SK-N-SH treated with all-trans-retinoic acid at 6 μM for 48 hours (cell line): Measurements from ENCODE around the gene PTPRN2.

Experiments used
- ATAC-seq: fragments of 200-7000 bp; cut with Tn5 transposase; 3 replicates; pipeline ENCODE4 v1.9.1; 2020; ENCODE audit warnings: mild to moderate bottlenecking, moderate library complexity
- ARNTL ChIP-seq: fragments of 450-650 bp; formaldehyde crosslinking; IDR thresholded peaks from 2 replicates; pipeline ENCODE4 v1.5.0; 2020; ENCODE audit warnings: low read depth, mild to moderate bottlenecking, moderate library complexity, borderline replicate concordance
- CSDC2 ChIP-seq: fragments of 250-450 bp; sonication (Bioruptor Pico); IDR thresholded peaks from 2 replicates; pipeline ENCODE4 v1.5.0; 2020; ENCODE audit warnings: mild to moderate bottlenecking, moderate library complexity
- ESRRG ChIP-seq: fragments of 250-450 bp; sonication (Bioruptor Pico); IDR thresholded peaks from 2 replicates; pipeline ENCODE4 v1.6.1; 2021; ENCODE audit warnings: mild to moderate bottlenecking
- GLIS3 ChIP-seq: fragments of 250-450 bp; sonication (Bioruptor Pico); IDR thresholded peaks from 2 replicates; pipeline ENCODE4 v1.5.0; 2020; ENCODE audit warnings: mild to moderate bottlenecking, moderate library complexity
- ISL1 ChIP-seq: fragments of 250-450 bp; sonication (Bioruptor Pico); IDR thresholded peaks from 2 replicates; pipeline ENCODE4 v2.1.2; 2022; ENCODE audit warnings: mild to moderate bottlenecking, moderate library complexity
- OSR1 ChIP-seq: fragments of 250-450 bp; sonication (Bioruptor Pico); IDR thresholded peaks from 2 replicates; pipeline ENCODE4 v1.8.0; 2022; ENCODE audit warnings: moderate library complexity, mild to moderate bottlenecking, inconsistent platforms
- PPARA ChIP-seq: fragments of 250-450 bp; sonication (Bioruptor Pico); IDR thresholded peaks from 2 replicates; pipeline ENCODE4 v1.5.0; 2020; ENCODE audit warnings: mild to moderate bottlenecking, borderline replicate concordance
- SNAI2 ChIP-seq: fragments of 250-450 bp; sonication (Bioruptor Pico); IDR thresholded peaks from 2 replicates; pipeline ENCODE4 v1.5.0; 2020; ENCODE audit warnings: mild to moderate bottlenecking, moderate library complexity
- TCF4 ChIP-seq: fragments of 250-450 bp; sonication (Bioruptor Pico); IDR thresholded peaks from 2 replicates; pipeline ENCODE4 v1.8.0; 2021; ENCODE audit warnings: mild to moderate bottlenecking, moderate library complexity, borderline replicate concordance
- TOX ChIP-seq: fragments of 250-450 bp; sonication (Bioruptor Pico); IDR thresholded peaks from 2 replicates; pipeline ENCODE4 v1.8.0; 2021; ENCODE audit warnings: mild to moderate bottlenecking, moderate library complexity, borderline replicate concordance
- ZC3H10 ChIP-seq: fragments of 250-450 bp; sonication (Bioruptor Pico); IDR thresholded peaks from 2 replicates; pipeline ENCODE4 v1.5.1; 2021; ENCODE audit warnings: mild to moderate bottlenecking, moderate library complexity
- ZFP3 ChIP-seq: fragments of 250-450 bp; sonication (Bioruptor Pico); IDR thresholded peaks from 2 replicates; pipeline ENCODE4 v1.5.0; 2020; ENCODE audit warnings: mild to moderate bottlenecking, moderate library complexity
- ZFP30 ChIP-seq: fragments of 450-650 bp; formaldehyde crosslinking; IDR thresholded peaks from 2 replicates; pipeline ENCODE4 v1.5.0; 2022; ENCODE audit warnings: mild to moderate bottlenecking, moderate library complexity
- ZNF565 ChIP-seq: fragments of 450-650 bp; formaldehyde crosslinking; conservative IDR thresholded peaks from 2 replicates; pipeline ENCODE4 v1.5.0; 2020; ENCODE audit warnings: low read depth, mild to moderate bottlenecking, moderate library complexity
- ZNF8 ChIP-seq: fragments of 450-650 bp; formaldehyde crosslinking; IDR thresholded peaks from 2 replicates; pipeline ENCODE4 v1.5.0; 2020; ENCODE audit warnings: mild to moderate bottlenecking, moderate library complexity
- TF ChIP-seq, protein P1 (sequence below): fragments of 250-450 bp; sonication (Bioruptor Pico); IDR thresholded peaks from 2 replicates; pipeline ENCODE4 v1.5.1; 2021; ENCODE audit warnings: mild to moderate bottlenecking, moderate library complexity
- TF ChIP-seq, protein P2 (sequence below): fragments of 250-450 bp; sonication (Bioruptor Pico); IDR thresholded peaks from 2 replicates; pipeline ENCODE4 v1.5.1; 2020; ENCODE audit warnings: low read depth, mild to moderate bottlenecking, moderate library complexity
- TF ChIP-seq, protein P3 (sequence below): fragments of 250-450 bp; sonication (Bioruptor Pico); IDR thresholded peaks from 2 replicates; pipeline ENCODE4 v1.8.0; 2020; ENCODE audit warnings: mild to moderate bottlenecking, moderate library complexity, borderline replicate concordance
- TF ChIP-seq, protein P4 (sequence below): fragments of 250-450 bp; sonication (Bioruptor Pico); IDR thresholded peaks from 2 replicates; pipeline ENCODE4 v1.8.0; 2021; ENCODE audit warnings: low read depth, mild to moderate bottlenecking, moderate library complexity, borderline replicate concordance

Gene PTPRN2

GRCh38 chr7:158108646-158109293 lies 478.9 kb downstream of the PTPRN2 start:
- TF ChIP-seq SNAI2 (CRISPR knock-in tag) (no peak), ISL1 (no peak), PPARA (CRISPR knock-in tag) (no peak), ARNTL (no peak), TCF4 (CRISPR knock-in tag) (no peak), ZNF565 (CRISPR knock-in tag) (no peak), ESRRG (CRISPR knock-in tag) (no peak), GLIS3 (CRISPR knock-in tag) (no peak), CSDC2 (no peak), ZC3H10 (no peak), OSR1 (no peak)
- TF ChIP-seq, protein P1, sequence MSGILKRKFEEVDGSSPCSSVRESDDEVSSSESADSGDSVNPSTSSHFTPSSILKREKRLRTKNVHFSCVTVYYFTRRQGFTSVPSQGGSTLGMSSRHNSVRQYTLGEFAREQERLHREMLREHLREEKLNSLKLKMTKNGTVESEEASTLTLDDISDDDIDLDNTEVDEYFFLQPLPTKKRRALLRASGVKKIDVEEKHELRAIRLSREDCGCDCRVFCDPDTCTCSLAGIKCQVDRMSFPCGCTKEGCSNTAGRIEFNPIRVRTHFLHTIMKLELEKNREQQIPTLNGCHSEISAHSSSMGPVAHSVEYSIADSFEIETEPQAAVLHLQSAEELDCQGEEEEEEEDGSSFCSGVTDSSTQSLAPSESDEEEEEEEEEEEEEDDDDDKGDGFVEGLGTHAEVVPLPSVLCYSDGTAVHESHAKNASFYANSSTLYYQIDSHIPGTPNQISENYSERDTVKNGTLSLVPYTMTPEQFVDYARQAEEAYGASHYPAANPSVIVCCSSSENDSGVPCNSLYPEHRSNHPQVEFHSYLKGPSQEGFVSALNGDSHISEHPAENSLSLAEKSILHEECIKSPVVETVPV (CRISPR knock-in tag), result no peak
- TF ChIP-seq, protein P2, sequence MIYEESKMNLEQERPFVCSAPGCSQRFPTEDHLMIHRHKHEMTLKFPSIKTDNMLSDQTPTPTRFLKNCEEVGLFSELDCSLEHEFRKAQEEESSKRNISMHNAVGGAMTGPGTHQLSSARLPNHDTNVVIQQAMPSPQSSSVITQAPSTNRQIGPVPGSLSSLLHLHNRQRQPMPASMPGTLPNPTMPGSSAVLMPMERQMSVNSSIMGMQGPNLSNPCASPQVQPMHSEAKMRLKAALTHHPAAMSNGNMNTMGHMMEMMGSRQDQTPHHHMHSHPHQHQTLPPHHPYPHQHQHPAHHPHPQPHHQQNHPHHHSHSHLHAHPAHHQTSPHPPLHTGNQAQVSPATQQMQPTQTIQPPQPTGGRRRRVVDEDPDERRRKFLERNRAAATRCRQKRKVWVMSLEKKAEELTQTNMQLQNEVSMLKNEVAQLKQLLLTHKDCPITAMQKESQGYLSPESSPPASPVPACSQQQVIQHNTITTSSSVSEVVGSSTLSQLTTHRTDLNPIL (CRISPR knock-in tag), result no peak
- TF ChIP-seq, protein P3, sequence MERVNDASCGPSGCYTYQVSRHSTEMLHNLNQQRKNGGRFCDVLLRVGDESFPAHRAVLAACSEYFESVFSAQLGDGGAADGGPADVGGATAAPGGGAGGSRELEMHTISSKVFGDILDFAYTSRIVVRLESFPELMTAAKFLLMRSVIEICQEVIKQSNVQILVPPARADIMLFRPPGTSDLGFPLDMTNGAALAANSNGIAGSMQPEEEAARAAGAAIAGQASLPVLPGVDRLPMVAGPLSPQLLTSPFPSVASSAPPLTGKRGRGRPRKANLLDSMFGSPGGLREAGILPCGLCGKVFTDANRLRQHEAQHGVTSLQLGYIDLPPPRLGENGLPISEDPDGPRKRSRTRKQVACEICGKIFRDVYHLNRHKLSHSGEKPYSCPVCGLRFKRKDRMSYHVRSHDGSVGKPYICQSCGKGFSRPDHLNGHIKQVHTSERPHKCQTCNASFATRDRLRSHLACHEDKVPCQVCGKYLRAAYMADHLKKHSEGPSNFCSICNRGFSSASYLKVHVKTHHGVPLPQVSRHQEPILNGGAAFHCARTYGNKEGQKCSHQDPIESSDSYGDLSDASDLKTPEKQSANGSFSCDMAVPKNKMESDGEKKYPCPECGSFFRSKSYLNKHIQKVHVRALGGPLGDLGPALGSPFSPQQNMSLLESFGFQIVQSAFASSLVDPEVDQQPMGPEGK, result no peak
- ATAC-seq, result no peak

DNA sequence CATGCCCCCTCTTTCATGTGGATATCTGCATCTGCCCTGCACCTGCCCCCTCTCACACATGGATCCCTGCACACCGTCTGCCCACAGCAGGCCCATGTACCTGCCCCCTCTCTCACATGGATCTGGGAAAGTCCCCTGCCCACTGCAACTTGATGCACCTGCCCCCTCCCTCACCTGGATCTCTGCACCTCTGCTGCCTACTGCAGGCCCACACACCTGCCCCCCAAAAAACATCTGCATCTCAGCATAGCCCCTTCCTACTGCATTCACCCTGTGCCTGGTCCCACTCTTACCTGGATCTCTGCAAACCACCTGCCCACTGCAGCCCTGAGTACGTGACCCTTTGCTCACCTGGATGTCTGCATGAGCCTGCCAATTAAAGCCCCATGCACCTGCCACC lies 479.8 kb downstream of the PTPRN2 start:
- TF ChIP-seq ZC3H10, result no peak
- no peak for TF ChIP-seq CSDC2
- TF ChIP-seq, all 23 proteins: peak for 0
- no peak for ATAC-seq

GRCh38 chr7:158106272-158106671 lies 481.4 kb downstream of the PTPRN2 start:
- no peak for TF ChIP-seq ZNF8
- no peak for TF ChIP-seq ZFP3 (CRISPR knock-in tag)
- TF ChIP-seq, protein P4, sequence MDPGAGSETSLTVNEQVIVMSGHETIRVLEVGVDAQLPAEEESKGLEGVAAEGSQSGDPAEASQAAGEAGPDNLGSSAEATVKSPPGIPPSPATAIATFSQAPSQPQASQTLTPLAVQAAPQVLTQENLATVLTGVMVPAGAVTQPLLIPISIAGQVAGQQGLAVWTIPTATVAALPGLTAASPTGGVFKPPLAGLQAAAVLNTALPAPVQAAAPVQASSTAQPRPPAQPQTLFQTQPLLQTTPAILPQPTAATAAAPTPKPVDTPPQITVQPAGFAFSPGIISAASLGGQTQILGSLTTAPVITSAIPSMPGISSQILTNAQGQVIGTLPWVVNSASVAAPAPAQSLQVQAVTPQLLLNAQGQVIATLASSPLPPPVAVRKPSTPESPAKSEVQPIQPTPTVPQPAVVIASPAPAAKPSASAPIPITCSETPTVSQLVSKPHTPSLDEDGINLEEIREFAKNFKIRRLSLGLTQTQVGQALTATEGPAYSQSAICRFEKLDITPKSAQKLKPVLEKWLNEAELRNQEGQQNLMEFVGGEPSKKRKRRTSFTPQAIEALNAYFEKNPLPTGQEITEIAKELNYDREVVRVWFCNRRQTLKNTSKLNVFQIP (CRISPR knock-in tag), result no peak
- TF ChIP-seq, protein P3, result no peak
- no peak for TF ChIP-seq ZFP30
- ATAC-seq, result no peak

GRCh38 chr7:158103378-158103777 lies 484.2 kb downstream of the PTPRN2 start:
- TF ChIP-seq TOX (CRISPR knock-in tag) (no peak), ZFP30 (no peak)
- no peak for ATAC-seq

- ATAC-seq, result no peak
- TF ChIP-seq, protein P3, result no peak
- no peak for TF ChIP-seq ZNF8
- no peak for TF ChIP-seq TCF4 (CRISPR knock-in tag)
- TF ChIP-seq ZFP3 (CRISPR knock-in tag), result no peak
- no peak for TF ChIP-seq ZFP30
- TF ChIP-seq, protein P2 (CRISPR knock-in tag), result no peak
- TF ChIP-seq PPARA (CRISPR knock-in tag), result no peak
- TF ChIP-seq TOX (CRISPR knock-in tag), result no peak
Measured at GRCh38 chr7:158102897-158103296, 484.7 kb downstream of the PTPRN2 start.
